GM18517 (cell line): ENCODE measurements around the gene CYTIP.

ENCODE experiments used
- ATAC-seq: cut with Tn5 transposase; IDR thresholded peaks from one replicate; pipeline ENCODE4 v1.9.1; 2021; ENCODE audit warnings: mild to moderate bottlenecking, moderate library complexity; ENCODE audit not compliant: unreplicated experiment

The CYTIP gene

GRCh38 chr2:157465554-157465953, 21.7 kb upstream of the CYTIP start:
- ATAC-seq, result no peak

GRCh38 chr2:157463002-157463401, 19.1 kb upstream of the CYTIP start:
- ATAC-seq, result no peak

- ATAC-seq, result no peak
These were observed 17.0 kb upstream of the CYTIP start for GRCh38 chr2:157460897-157461296.

- no peak for ATAC-seq
These were observed 16.5 kb upstream of the CYTIP start for GRCh38 chr2:157460384-157460837.

GRCh38 chr2:157459486-157459885, 15.6 kb upstream of the CYTIP start:
- ATAC-seq, result no peak

- ATAC-seq, result no peak
These were observed 3.9 kb upstream of the CYTIP start for GRCh38 chr2:157447741-157448140.

- ATAC-seq, result no peak
These were observed 3.1 kb upstream of the CYTIP start for GRCh38 chr2:157447031-157447430.

- peak; percentile 31 for ATAC-seq
These were observed 752 bp upstream of the CYTIP start for GRCh38 chr2:157444641-157445040.

GRCh38 chr2:157443090-157443489, 799 bp downstream of the CYTIP start:
- ATAC-seq, result no peak

GRCh38 chr2:157442636-157443035, 1.3 kb downstream of the CYTIP start:
- no peak for ATAC-seq

GRCh38 chr2:157442191-157442590, 1.7 kb downstream of the CYTIP start:
- ATAC-seq, result no peak

- ATAC-seq, result peak; percentile 49
These were observed 2.8 kb downstream of the CYTIP start for GRCh38 chr2:157441072-157441454.

GRCh38 chr2:157440404-157441071, 3.4 kb downstream of the CYTIP start:
- ATAC-seq, result no peak

- peak; percentile 33 for ATAC-seq
These were observed 4.1 kb downstream of the CYTIP start for GRCh38 chr2:157439824-157440186.

- peak; percentile 11 for ATAC-seq
These were observed 4.7 kb downstream of the CYTIP start for GRCh38 chr2:157438863-157439823.

- ATAC-seq, result no peak
These were observed 10.5 kb downstream of the CYTIP start for GRCh38 chr2:157433394-157433793.

GRCh38 chr2:157432475-157433106, 11.3 kb downstream of the CYTIP start:
- no peak for ATAC-seq

- ATAC-seq, result no peak
These were observed 12.7 kb downstream of the CYTIP start for GRCh38 chr2:157431176-157431575.

GRCh38 chr2:157428500-157429175, 15.3 kb downstream of the CYTIP start:
- ATAC-seq, result no peak

- ATAC-seq, result no peak
These were observed 16.0 kb downstream of the CYTIP start for GRCh38 chr2:157427922-157428303.
